WTC11 (cell line): Measurements from ENCODE around the gene INPP4B.

Source experiments
- ATF2 ChIP-seq: sonication (generic); formaldehyde crosslinking; IDR thresholded peaks from 2 replicates; pipeline ENCODE4 v1.8.1; 2022; ENCODE audit warnings: low read depth, missing genetic modification reagents, borderline replicate concordance
- CREB1 ChIP-seq: sonication (generic); formaldehyde crosslinking; IDR thresholded peaks from 2 replicates; pipeline ENCODE4 v1.8.0; 2023; ENCODE audit warnings: mild to moderate bottlenecking, missing genetic modification reagents
- CTCF ChIP-seq: fragments of 200-600 bp; IDR thresholded peaks from 2 replicates; pipeline ENCODE4 v1.8.0; 2022; ENCODE audit warnings: antibody characterized with exemption
- E2F4 ChIP-seq: sonication (generic); formaldehyde crosslinking; IDR thresholded peaks from 2 replicates; pipeline ENCODE4 v1.8.1; 2022; ENCODE audit warnings: low read depth, mild to moderate bottlenecking, moderate library complexity, missing genetic modification reagents, borderline replicate concordance
- ELF4 ChIP-seq: sonication (generic); formaldehyde crosslinking; IDR thresholded peaks from 2 replicates; pipeline ENCODE4 v1.8.1; 2022; ENCODE audit warnings: low read depth, mild to moderate bottlenecking, moderate library complexity, missing genetic modification reagents
- IRF1 ChIP-seq: sonication (generic); formaldehyde crosslinking; IDR thresholded peaks from 2 replicates; pipeline ENCODE4 v1.8.0; 2023; ENCODE audit warnings: missing genetic modification reagents
- STAT6 ChIP-seq: sonication (generic); formaldehyde crosslinking; conservative IDR thresholded peaks from 2 replicates; pipeline ENCODE4 v1.8.1; 2023; ENCODE audit warnings: mild to moderate bottlenecking, low read depth, missing genetic modification reagents, moderate library complexity
- USF1 ChIP-seq: sonication (generic); formaldehyde crosslinking; IDR thresholded peaks from 2 replicates; pipeline ENCODE4 v1.8.0; 2022; ENCODE audit warnings: mild to moderate bottlenecking, missing genetic modification reagents
- USF2 ChIP-seq: sonication (generic); formaldehyde crosslinking; IDR thresholded peaks from 2 replicates; pipeline ENCODE4 v1.8.1; 2023; ENCODE audit warnings: mild to moderate bottlenecking, missing genetic modification reagents, moderate library complexity
- ZNF121 ChIP-seq: sonication (generic); formaldehyde crosslinking; IDR thresholded peaks from 2 replicates; pipeline ENCODE4 v1.8.0; 2023; ENCODE audit warnings: missing genetic modification reagents
- ZNF219 ChIP-seq: sonication (generic); formaldehyde crosslinking; IDR thresholded peaks from 2 replicates; pipeline ENCODE4 v1.8.0; 2023; ENCODE audit warnings: missing genetic modification reagents, mild to moderate bottlenecking, borderline replicate concordance

GRCh38 chr4:142600952-142601351 lies 245.1 kb downstream of the INPP4B start:
- TF ChIP-seq ATF2 (CRISPR knock-in tag), result no peak
- no peak for TF ChIP-seq CTCF
- no peak for TF ChIP-seq ZNF219 (CRISPR knock-in tag)
- TF ChIP-seq ZNF121 (CRISPR knock-in tag), result no peak
- no peak for TF ChIP-seq USF1 (CRISPR knock-in tag)
- TF ChIP-seq USF2 (CRISPR knock-in tag), result no peak
- no peak for TF ChIP-seq IRF1 (CRISPR knock-in tag)
- TF ChIP-seq E2F4 (CRISPR knock-in tag), result no peak
- TF ChIP-seq ELF4 (CRISPR knock-in tag), result no peak
- TF ChIP-seq CREB1 (CRISPR knock-in tag), result no peak
- no peak for TF ChIP-seq STAT6
